NCI-H187 (cell line): ENCODE data around the gene FGF2.

Source experiments
- DNase-seq, 2 experiments: peaks; one replicate each; lab custom pipeline; 2025; lab: John Stamatoyannopoulos, UW

The FGF2 gene

DNA sequence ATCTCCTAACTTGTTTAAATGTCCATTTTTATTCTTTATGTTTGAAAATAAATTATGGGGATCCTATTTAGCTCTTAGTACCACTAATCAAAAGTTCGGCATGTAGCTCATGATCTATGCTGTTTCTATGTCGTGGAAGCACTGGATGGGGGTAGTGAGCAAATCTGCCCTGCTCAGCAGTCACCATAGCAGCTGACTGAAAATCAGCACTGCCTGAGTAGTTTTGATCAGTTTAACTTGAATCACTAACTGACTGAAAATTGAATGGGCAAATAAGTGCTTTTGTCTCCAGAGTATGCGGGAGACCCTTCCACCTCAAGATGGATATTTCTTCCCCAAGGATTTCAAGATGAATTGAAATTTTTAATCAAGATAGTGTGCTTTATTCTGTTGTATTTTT lies 68.2 kb downstream of the FGF2 start:
- DNase-seq, result no peak

DNA sequence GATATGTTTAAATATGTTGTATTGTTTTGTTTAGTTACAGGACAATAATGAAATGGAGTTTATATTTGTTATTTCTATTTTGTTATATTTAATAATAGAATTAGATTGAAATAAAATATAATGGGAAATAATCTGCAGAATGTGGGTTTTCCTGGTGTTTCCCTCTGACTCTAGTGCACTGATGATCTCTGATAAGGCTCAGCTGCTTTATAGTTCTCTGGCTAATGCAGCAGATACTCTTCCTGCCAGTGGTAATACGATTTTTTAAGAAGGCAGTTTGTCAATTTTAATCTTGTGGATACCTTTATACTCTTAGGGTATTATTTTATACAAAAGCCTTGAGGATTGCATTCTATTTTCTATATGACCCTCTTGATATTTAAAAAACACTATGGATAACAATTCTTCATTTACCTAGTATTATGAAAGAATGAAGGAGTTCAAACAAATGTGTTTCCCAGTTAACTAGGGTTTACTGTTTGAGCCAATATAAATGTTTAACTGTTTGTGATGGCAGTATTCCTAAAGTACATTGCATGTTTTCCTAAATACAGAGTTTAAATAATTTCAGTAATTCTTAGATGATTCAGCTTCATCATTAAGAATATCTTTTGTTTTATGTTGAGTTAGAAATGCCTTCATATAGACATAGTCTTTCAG lies 68.8 kb downstream of the FGF2 start:
- no peak for DNase-seq

GRCh38 chr4:122896270-122896669 lies 69.6 kb downstream of the FGF2 start:
- DNase-seq, result no peak

DNA sequence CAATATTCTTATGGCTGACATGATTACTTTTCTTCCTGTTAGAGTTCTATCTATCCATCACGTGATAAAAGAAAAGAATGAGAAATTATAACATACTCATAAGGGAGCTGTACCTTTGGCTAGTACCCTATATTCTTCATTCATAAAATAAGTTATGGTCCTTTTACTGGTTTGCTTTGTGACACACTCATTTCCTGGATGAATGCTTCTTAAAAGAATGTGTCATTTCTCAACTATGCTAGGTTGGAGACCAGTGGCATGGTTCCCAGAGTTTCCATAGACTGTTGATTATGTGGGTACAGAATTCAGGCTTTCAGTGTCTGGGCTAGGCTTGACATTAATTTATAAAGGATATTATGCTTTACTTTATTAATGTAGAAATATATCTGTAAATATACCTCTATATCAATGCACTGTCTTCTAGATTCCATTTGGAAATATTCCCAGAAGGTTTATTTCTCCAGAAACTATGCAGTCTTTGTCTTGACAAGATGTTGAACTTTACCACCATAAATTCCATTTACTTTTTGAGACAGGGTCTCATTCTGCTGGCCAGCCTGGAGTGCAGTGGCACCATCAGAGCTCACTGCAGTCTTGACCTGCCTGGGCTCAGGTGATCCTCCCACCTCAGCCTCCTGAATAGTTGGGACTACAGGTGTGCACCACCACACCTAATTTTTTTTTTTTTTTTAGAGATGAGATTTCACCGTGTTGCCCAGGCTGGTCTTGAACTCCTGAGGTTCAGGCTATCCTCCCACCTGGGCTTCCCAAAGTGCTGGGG lies 71.9 kb downstream of the FGF2 start:
- DNase-seq, result no peak

DNA sequence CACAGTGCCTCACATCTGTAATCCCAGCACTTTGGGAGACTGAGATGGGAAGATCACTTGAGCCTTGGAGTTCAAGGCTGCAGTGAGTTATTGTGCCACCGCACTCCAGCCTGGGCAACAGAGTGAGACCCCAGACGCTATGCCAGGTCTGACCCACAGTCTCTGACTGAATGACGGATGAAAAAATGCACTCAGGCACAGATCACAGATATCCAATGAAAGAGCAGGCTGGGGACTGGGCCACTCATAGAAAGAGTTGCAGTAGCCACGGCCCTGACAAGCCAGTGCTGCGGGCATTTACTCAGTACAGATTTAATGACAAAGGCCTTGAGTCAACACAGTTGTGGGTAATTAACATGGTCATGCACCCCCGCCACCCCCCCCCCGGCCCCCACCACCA lies 73.1 kb downstream of the FGF2 start:
- DNase-seq, result no peak

DNA sequence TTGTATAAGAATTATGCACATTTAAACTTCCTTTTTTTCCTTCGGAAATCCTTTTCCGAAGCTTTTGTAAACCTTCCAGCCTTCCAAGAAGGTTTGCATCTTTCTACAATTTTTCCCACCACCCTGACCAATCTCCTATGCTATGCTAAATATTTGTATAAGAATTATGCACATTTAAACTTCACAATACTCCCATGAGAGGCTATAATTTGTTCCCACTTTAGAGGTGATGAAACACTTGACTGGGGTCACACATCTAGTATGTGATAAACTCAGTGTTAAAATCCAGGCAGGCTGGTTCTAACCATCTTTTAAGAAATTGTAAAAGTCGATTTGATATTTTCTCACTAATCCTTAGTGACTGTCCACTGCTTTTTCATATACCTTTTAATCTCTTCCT lies 73.7 kb downstream of the FGF2 start:
- no peak for DNase-seq

- no peak for DNase-seq
These were observed 74.8 kb downstream of the FGF2 start for GRCh38 chr4:122901247-122902010.

GRCh38 chr4:122903766-122904288 lies 77.2 kb downstream of the FGF2 start:
- no peak for DNase-seq

GRCh38 chr4:122906859-122907305 lies 80.3 kb downstream of the FGF2 start:
- no peak for DNase-seq

GRCh38 chr4:122908223-122908622 lies 81.6 kb downstream of the FGF2 start:
- no peak for DNase-seq

DNA sequence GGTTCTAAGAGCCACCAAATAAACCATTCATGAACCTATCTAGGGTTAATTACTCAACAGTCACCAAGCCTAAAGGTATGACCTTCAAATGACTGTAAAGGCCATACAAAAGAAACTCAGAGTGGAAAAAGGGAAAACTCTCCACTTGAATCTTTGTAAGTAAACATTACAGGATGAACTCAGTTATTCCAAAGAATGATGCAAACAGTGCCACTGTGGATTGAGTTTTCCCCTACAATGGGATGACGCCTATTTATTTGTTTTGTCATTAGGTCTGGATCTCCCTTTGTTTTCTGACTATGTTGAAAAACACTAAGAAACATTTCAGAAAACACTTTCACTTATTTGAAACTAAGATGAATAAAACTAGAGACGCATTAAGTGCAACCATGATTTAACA lies 83.1 kb downstream of the FGF2 start:
- no peak for DNase-seq

GRCh38 chr4:122911588-122911987 lies 85.0 kb downstream of the FGF2 start:
- no peak for DNase-seq

- DNase-seq, result no peak
These were observed 86.4 kb downstream of the FGF2 start for GRCh38 chr4:122912810-122913575.

GRCh38 chr4:122914292-122914904 lies 87.8 kb downstream of the FGF2 start:
- DNase-seq, result no peak

DNA sequence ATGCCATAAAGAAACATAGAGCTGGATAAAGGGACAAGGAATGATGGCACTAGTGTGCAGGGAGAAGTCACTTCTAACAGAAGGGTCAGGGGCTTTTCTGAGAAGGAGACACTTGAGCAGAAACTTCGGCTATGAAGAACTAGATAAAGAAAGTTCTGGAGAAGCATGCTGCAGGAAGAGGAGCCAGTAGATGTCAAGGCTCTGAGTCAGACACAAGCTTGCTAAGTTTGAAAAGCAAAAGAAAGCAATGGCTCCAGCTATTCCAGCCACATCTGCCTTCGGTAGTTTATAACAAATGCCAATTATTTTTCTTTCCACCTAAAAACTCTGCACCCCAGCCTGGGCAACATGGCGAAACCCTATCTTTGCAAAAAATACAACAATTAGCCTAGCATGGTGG lies 88.3 kb downstream of the FGF2 start:
- DNase-seq, result no peak

DNA sequence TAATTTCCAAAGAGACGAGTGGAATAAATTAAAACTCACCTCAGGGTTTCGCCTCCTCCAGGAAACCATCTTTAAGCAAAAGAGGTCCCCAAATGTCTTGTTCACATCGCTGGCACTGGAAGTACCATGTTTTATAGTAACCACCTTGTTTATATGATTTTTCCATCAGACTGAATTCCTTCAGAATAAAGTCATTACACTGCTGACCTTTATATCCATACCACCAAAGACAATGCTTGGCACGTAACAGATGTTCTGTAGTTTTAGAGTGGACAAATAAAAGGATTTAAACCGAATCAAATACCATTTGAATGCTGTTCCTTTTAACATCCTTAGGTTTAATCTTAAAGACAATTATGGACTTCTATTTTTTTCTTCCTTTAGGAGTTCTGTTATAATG lies 91.1 kb downstream of the FGF2 start:
- DNase-seq, result no peak

- no peak for DNase-seq
These were observed 93.8 kb downstream of the FGF2 start for GRCh38 chr4:122920473-122920872.

- no peak for DNase-seq
These were observed 94.7 kb downstream of the FGF2 start for GRCh38 chr4:122921300-122921699.

GRCh38 chr4:122921971-122922876 lies 95.6 kb downstream of the FGF2 start, which contains the start of gene NUDT6:
NUDT6 (minus strand) TSS chr4:122922597; CDS start chr4:122922572, 25 bp downstream.
- DNase-seq, result peak; percentile 5 to 61

- peak; percentile 46 to 61 for DNase-seq
These were observed 96.4 kb downstream of the FGF2 start for GRCh38 chr4:122922877-122923511.
